ENCODE measurements around the gene ARPC1B. TPM values are rescaled to one million over a fixed set of nuclear protein-coding genes. Genes with fewer than 3 reads are reported as not detected.

Gene ARPC1B
- total and polyA plus RNA-seq, 2 donors (not counting 1 experiment from before 2014, with no cell fraction given) = 245 to 394 TPM

DNA sequence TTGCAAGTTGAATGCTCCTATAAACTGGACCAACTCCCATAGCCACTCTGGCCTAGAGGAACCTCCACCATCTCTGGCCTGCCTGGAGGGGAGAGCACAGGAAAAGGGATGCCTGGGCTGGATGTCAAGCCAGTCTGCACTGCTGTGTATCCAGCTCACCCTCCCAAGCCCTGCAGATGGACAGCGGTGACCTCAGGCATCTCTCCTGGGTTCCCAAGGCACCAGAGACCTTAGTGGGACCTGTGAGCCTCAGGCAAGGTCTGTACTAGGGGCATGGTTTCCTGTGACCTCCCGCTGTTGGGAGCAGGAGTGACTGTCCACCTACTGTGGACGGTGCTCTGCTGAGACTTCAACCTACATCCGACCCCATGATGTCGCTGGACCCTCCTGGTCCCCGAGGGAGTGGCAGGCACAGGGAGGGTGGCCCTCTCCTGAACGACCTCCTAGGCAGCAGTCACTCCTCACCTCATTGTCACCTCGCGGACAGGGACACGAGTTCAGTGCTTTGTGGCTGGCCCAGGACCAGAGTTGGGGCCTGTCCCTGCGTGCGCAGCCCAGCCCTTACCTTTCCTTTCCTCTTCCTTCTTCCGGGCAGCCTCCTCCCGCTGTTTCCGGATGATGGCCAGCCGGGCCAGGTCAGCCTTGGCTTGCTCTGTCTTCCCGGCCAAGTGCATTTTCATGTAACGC lies 22.9 kb downstream of the ARPC1B start:
- H3K27ac ChIP-seq (ENCODE audit: insufficient read depth, low read length) = no peak overlapping the region
- no peak overlapping the region for H2AFZ ChIP-seq (ENCODE audit: low read length)
- H3K79me2 ChIP-seq (ENCODE audit: control insufficient read depth, insufficient read depth, low read length) = peaks cover 5% of the 10 kb centered on the region
- H3K27me3 ChIP-seq (ENCODE audit: control insufficient read depth, insufficient read depth, low read length) = no peaks in the 10 kb centered on the region
- no peak for TF ChIP-seq EZH2 (IDR thresholded peaks at IDR 0.05; ENCODE audit: low read length, missing control alignments)
- TF ChIP-seq, protein P1, sequence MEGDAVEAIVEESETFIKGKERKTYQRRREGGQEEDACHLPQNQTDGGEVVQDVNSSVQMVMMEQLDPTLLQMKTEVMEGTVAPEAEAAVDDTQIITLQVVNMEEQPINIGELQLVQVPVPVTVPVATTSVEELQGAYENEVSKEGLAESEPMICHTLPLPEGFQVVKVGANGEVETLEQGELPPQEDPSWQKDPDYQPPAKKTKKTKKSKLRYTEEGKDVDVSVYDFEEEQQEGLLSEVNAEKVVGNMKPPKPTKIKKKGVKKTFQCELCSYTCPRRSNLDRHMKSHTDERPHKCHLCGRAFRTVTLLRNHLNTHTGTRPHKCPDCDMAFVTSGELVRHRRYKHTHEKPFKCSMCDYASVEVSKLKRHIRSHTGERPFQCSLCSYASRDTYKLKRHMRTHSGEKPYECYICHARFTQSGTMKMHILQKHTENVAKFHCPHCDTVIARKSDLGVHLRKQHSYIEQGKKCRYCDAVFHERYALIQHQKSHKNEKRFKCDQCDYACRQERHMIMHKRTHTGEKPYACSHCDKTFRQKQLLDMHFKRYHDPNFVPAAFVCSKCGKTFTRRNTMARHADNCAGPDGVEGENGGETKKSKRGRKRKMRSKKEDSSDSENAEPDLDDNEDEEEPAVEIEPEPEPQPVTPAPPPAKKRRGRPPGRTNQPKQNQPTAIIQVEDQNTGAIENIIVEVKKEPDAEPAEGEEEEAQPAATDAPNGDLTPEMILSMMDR (conservative IDR thresholded peaks at IDR 0.05 in 1 of 2, IDR thresholded peaks at IDR 0.05 in 1 of 2; ENCODE audit: low read depth in 1 of 2, low read length in 2 of 2) = no peak
- no peak overlapping the region for H3K9ac ChIP-seq (ENCODE audit: insufficient read depth, low read length)
- no peak for DNase-seq (ENCODE audit: low read depth in 2 of 2)
- H3K4me1 ChIP-seq (ENCODE audit: control insufficient read depth, extremely low read depth, insufficient read depth, low read length) = peaks cover 8% of the 10 kb centered on the region
- H3K36me3 ChIP-seq (ENCODE audit: control insufficient read depth, insufficient read depth, low read length) = peaks cover 38% of the 10 kb centered on the region
- H3K4me2 ChIP-seq (ENCODE audit: extremely low read depth, insufficient read depth, low read length) = no peak overlapping the region
- no peaks in the 10 kb centered on the region for H4K20me1 ChIP-seq (ENCODE audit: control insufficient read depth, extremely low read depth, insufficient read depth, low read length)
- H3K9me3 ChIP-seq (ENCODE audit: control insufficient read depth, insufficient read depth, low read depth, low read length) = no peaks in the 10 kb centered on the region
- H3K4me3 ChIP-seq (replicated peaks in 1 of 4; ENCODE audit: control extremely low read depth in 1 of 4, insufficient read depth in 1 of 4, low read depth in 3 of 4, low read length in 4 of 4) = no peak overlapping the region

DNA sequence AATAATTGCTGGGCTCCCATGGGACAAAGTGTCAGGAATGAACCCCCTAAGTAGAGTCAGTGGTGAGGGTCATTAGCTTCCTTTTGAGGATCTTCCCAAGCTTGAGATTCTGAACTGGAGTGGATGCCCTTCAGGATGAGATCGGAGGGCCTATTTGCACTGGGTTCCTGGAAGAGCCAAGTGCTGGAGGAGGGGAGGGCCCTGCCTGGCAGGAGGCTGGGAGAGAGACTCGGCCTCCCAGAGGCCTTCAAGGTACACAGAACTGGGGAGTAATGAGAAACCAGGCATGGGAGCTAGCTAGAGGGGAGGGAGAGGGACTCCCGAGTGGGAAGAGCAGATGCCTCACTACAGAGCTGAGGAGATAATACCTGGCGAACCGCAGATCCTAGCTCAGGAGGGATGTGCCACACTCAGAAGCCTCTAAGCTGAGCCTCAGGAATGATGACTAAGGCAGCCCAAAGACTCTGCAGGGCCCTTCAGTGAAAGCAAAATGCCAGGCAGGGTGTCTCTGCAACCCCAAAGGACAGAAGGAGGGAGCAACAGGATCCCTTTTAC lies 24.4 kb downstream of the ARPC1B start:
- peaks cover 31% of the 10 kb centered on the region for H3K36me3 ChIP-seq (ENCODE audit: control insufficient read depth, insufficient read depth, low read length)
- no peak for DNase-seq (ENCODE audit: low read depth in 2 of 2)

DNA sequence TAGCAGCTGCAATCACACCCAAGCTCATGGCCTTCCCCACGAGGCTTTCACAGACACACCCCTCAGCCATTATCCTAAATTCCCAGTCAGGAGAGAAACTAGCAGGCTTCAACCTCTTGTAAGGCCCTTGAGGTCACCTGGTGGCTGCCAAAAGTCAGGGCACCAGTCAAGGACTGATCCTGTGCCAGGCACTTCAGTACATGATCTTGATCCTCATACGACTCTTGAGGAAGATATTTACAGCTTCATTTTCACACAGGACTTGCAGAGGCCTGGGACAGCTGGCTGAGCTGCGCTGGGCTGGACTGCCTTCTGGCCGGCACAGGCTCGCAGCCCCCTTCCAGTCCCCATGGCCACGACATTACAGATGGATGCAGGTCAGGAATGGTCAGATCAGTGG lies 25.1 kb downstream of the ARPC1B start:
- peaks cover 22% of the 10 kb centered on the region for H3K79me2 ChIP-seq (ENCODE audit: control insufficient read depth, insufficient read depth, low read length)
- no peak overlapping the region for H3K4me3 ChIP-seq (replicated peaks in 1 of 4; ENCODE audit: control extremely low read depth in 1 of 4, insufficient read depth in 1 of 4, low read depth in 3 of 4, low read length in 4 of 4)
- no peaks in the 10 kb centered on the region for H4K20me1 ChIP-seq (ENCODE audit: control insufficient read depth, extremely low read depth, insufficient read depth, low read length)
- no peak overlapping the region for H3K9ac ChIP-seq (ENCODE audit: insufficient read depth, low read length)
- H3K36me3 ChIP-seq (ENCODE audit: control insufficient read depth, insufficient read depth, low read length) = peaks cover 30% of the 10 kb centered on the region
- H3K4me2 ChIP-seq (ENCODE audit: extremely low read depth, insufficient read depth, low read length) = no peak overlapping the region
- H2AFZ ChIP-seq (ENCODE audit: low read length) = no peak overlapping the region
- TF ChIP-seq EZH2 (IDR thresholded peaks at IDR 0.05; ENCODE audit: low read length, missing control alignments) = no peak
- TF ChIP-seq, protein P1 (conservative IDR thresholded peaks at IDR 0.05 in 1 of 2, IDR thresholded peaks at IDR 0.05 in 1 of 2; ENCODE audit: low read depth in 1 of 2, low read length in 2 of 2) = no peak
- H3K9me3 ChIP-seq (ENCODE audit: control insufficient read depth, insufficient read depth, low read depth, low read length) = no peaks in the 10 kb centered on the region
- H3K4me1 ChIP-seq (ENCODE audit: control insufficient read depth, extremely low read depth, insufficient read depth, low read length) = peaks cover 3% of the 10 kb centered on the region
- H3K27ac ChIP-seq (ENCODE audit: insufficient read depth, low read length) = no peak overlapping the region
- DNase-seq (ENCODE audit: low read depth in 2 of 2) = no peak
- H3K27me3 ChIP-seq (ENCODE audit: control insufficient read depth, insufficient read depth, low read length) = no peaks in the 10 kb centered on the region

More for the DNA sequence above, 24.4 kb downstream of the ARPC1B start:
- Histone ChIP-seq H4K20me1 (ENCODE audit: control insufficient read depth, extremely low read depth, insufficient read depth, low read length) (no peaks in the 10 kb centered on the region), H3K9me3 (ENCODE audit: control insufficient read depth, insufficient read depth, low read depth, low read length) (no peaks in the 10 kb centered on the region), H3K4me3 (replicated peaks in 1 of 4; ENCODE audit: control extremely low read depth in 1 of 4, insufficient read depth in 1 of 4, low read depth in 3 of 4, low read length in 4 of 4) (no peak overlapping the region), H3K4me2 (ENCODE audit: extremely low read depth, insufficient read depth, low read length) (no peak overlapping the region), H3K27me3 (ENCODE audit: control insufficient read depth, insufficient read depth, low read length) (no peaks in the 10 kb centered on the region), H2AFZ (ENCODE audit: low read length) (no peak overlapping the region), H3K79me2 (ENCODE audit: control insufficient read depth, insufficient read depth, low read length) (peaks cover 16% of the 10 kb centered on the region), H3K27ac (ENCODE audit: insufficient read depth, low read length) (no peak overlapping the region), H3K9ac (ENCODE audit: insufficient read depth, low read length) (no peak overlapping the region), H3K4me1 (ENCODE audit: control insufficient read depth, extremely low read depth, insufficient read depth, low read length) (no peaks in the 10 kb centered on the region)
- TF ChIP-seq, protein P1 (conservative IDR thresholded peaks at IDR 0.05 in 1 of 2, IDR thresholded peaks at IDR 0.05 in 1 of 2; ENCODE audit: low read depth in 1 of 2, low read length in 2 of 2) = no peak
- TF ChIP-seq EZH2 (IDR thresholded peaks at IDR 0.05; ENCODE audit: low read length, missing control alignments) = no peak

Data from fibroblast of lung (primary cell).